K562 (cell line): ENCODE data around the gene FRAT2. TPM values are rescaled to one million over a fixed set of nuclear protein-coding genes. Genes with fewer than 3 reads are reported as not detected.

Source experiments
- ATAC-seq: fragments of 200-7000 bp; cut with Tn5 transposase; 3 replicates; pipeline ENCODE4 v1.9.1; 2020; ENCODE audit warnings: moderate library complexity
- BruUV-seq: library from RNA; stranded (reverse); fragments of 400-500 nt; replicated peaks from 2 replicates; lab custom pipeline; 2021; lab: Mats Ljungman, UMichigan
- CTCF ChIA-PET: fragments of 300-600 bp; formaldehyde crosslinking; extraction: SDS; loops from one replicate; lab custom pipeline; 2021; ENCODE audit warnings: low intra/inter-chr PET ratio; lab: Yijun Ruan, JAX
- POLR2A ChIA-PET: fragments of 300-600, 350-650 bp; sonication (Branson Sonifier 250); formaldehyde crosslinking; extraction: SDS; loops from one replicate; lab custom pipeline; 2021; ENCODE audit warnings: antibody characterized with exemption, inconsistent platforms; lab: Yijun Ruan, JAX
- DNase-seq, 4 experiments: peaks; one replicate each; pipeline versions ENCODE4 v3.0.0 to v3.0.0-alpha.2; 2011 to 2018; ENCODE audit warnings: low spot score in 3 of 4, mixed read lengths in 3 of 4; ENCODE audit errors: extremely low read depth in 1 of 4
- FAIRE-seq: peaks from 2 replicates; lab custom pipeline; 2011; peaks lifted over from hg19 to GRCh38; lab: Jason Lieb, UNC
- H2AFZ ChIP-seq: 2 replicates; pipeline ENCODE4 v1.6.0; 2011; ENCODE audit warnings: low read depth, low read length, control low read depth, inconsistent platforms
- H3K27ac ChIP-seq: fragments of 200-600 bp; 3 replicates; pipeline ENCODE4 v1.8.0; 2011; ENCODE audit warnings: low read depth, mild to moderate bottlenecking, control low read depth, inconsistent platforms, low read length, moderate library complexity, mixed read lengths; ENCODE audit errors: extremely low read depth
- H3K27me3 ChIP-seq, 2 experiments: fragments of 300-600 bp in 1 of 2; 2 replicates in 1 of 2; 3 replicates in 1 of 2; pipeline versions ENCODE4 v1.6.0 to v1.8.0; 2011; ENCODE audit warnings: inconsistent platforms in 2 of 2, low read length in 2 of 2, mild to moderate bottlenecking in 1 of 2, mixed read lengths in 1 of 2, moderate library complexity in 1 of 2; ENCODE audit not compliant: control insufficient read depth in 2 of 2, insufficient read depth in 2 of 2
- H3K36me3 ChIP-seq: fragments of 300-600 bp; 3 replicates; pipeline ENCODE4 v1.8.0; 2011; ENCODE audit warnings: mild to moderate bottlenecking, low read length, inconsistent platforms; ENCODE audit not compliant: control insufficient read depth, insufficient read depth
- H3K4me1 ChIP-seq, 2 experiments: fragments of 200-600 bp in 1 of 2; replicated peaks in 1 of 2; 2 replicates in 1 of 2; 3 replicates in 1 of 2; pipeline versions ENCODE4 v1.5.1 to v1.8.0; 2011; ENCODE audit warnings: inconsistent platforms in 2 of 2, low read length in 2 of 2, mild to moderate bottlenecking in 1 of 2, mixed read lengths in 1 of 2, moderate library complexity in 1 of 2; ENCODE audit not compliant: control insufficient read depth in 2 of 2, insufficient read depth in 2 of 2
- H3K4me2 ChIP-seq: 2 replicates; pipeline ENCODE4 v1.6.1; 2011; ENCODE audit warnings: low read length, control low read depth, inconsistent platforms, mixed read lengths; ENCODE audit not compliant: insufficient read depth
- H3K4me3 ChIP-seq: fragments of 200-600 bp; sonication (generic), shearing (Covaris generic); 2 replicates; pipeline ENCODE4 v1.5.1; 2016; ENCODE audit warnings: control low read depth, inconsistent platforms
- H3K79me2 ChIP-seq: fragments of 200-600 bp; 3 replicates; pipeline ENCODE4 v1.8.0; 2011; ENCODE audit warnings: low read length, inconsistent platforms; ENCODE audit not compliant: control insufficient read depth, insufficient read depth
- H3K9ac ChIP-seq, 2 experiments: 2 replicates each; pipeline versions ENCODE4 v1.6.0 to v1.6.1; 2011; ENCODE audit warnings: low read depth in 2 of 2, low read length in 2 of 2, control low read depth in 1 of 2, inconsistent platforms in 1 of 2, mild to moderate bottlenecking in 1 of 2, mixed read lengths in 1 of 2; ENCODE audit not compliant: insufficient read depth in 1 of 2
- H3K9me1 ChIP-seq: one replicate; pipeline ENCODE4 v1.6.0; 2011; ENCODE audit warnings: inconsistent platforms, mild to moderate bottlenecking, low read length, moderate library complexity; ENCODE audit not compliant: control insufficient read depth, insufficient read depth
- H3K9me3 ChIP-seq: replicated peaks from 2 replicates; pipeline ENCODE4 v1.5.1; 2011; ENCODE audit warnings: low read depth, low read length, inconsistent platforms; ENCODE audit not compliant: control insufficient read depth, insufficient read depth
- H4K20me1 ChIP-seq: replicated peaks from 2 replicates; pipeline ENCODE4 v1.6.1; 2011; ENCODE audit warnings: low read length, inconsistent platforms, mixed read lengths; ENCODE audit not compliant: control insufficient read depth, insufficient read depth
- AFF1 ChIP-seq, 2 experiments: fragments of 450-650 bp; IDR thresholded peaks; 2 replicates each; pipeline ENCODE4 v1.6.1; 2018; ENCODE audit warnings: mild to moderate bottlenecking in 2 of 2, low read depth in 1 of 2; ENCODE audit not compliant: partially characterized antibody in 2 of 2
- ATF4 ChIP-seq: fragments of 450-650 bp; formaldehyde crosslinking; IDR thresholded peaks from 2 replicates; pipeline ENCODE4 v1.4.0; 2022; ENCODE audit warnings: mild to moderate bottlenecking, moderate library complexity
- EGR1 ChIP-seq: fragments of 450-650 bp; conservative IDR thresholded peaks from 2 replicates; pipeline ENCODE4 v1.6.1; 2017; ENCODE audit warnings: mild to moderate bottlenecking
- PHF21A ChIP-seq: fragments of 450-650 bp; IDR thresholded peaks from 2 replicates; pipeline ENCODE4 v1.6.1; 2017; ENCODE audit warnings: low read depth, borderline replicate concordance
- SIRT6 ChIP-seq: IDR thresholded peaks from one replicate; pipeline ENCODE4 v1.6.1; 2012; ENCODE audit warnings: low read depth, mild to moderate bottlenecking, control low read depth, inconsistent platforms, low read length, moderate library complexity
- SP1 ChIP-seq: sonication (generic); formaldehyde crosslinking; IDR thresholded peaks from 2 replicates; pipeline ENCODE4 v1.8.1; 2022; ENCODE audit warnings: mild to moderate bottlenecking, missing genetic modification reagents
- SRSF7 ChIP-seq: fragments of 200-400 bp; formaldehyde crosslinking; optimal IDR thresholded peaks from 2 replicates; pipeline ENCODE3; 2017; ENCODE audit warnings: mild to moderate bottlenecking, low read depth, low read length
- U2AF2 ChIP-seq: fragments of 200-400 bp; formaldehyde crosslinking; optimal IDR thresholded peaks from 2 replicates; pipeline ENCODE3; 2017; ENCODE audit warnings: low read depth, mild to moderate bottlenecking, low read length
- ZNF699 ChIP-seq: fragments of 250-450 bp; sonication (Bioruptor Pico); IDR thresholded peaks from 2 replicates; pipeline ENCODE4 v1.8.0; 2021; ENCODE audit warnings: mild to moderate bottlenecking, moderate library complexity; ENCODE audit not compliant: insufficient replicate concordance
- WGBS: fragments of 100-300 bp; shearing (Covaris generic); methylation state at CpG from one replicate; pipeline ENCODE4 v1.1.6; 2016; ENCODE audit warnings: low coverage, mixed read lengths; ENCODE audit not compliant: insufficient coverage; ENCODE audit errors: missing lambda C conversion rate; 5-methylcytosine and 5-hydroxymethylcytosine counted together
- in situ Hi-C: fragments of 300-500 bp; cut with MboI; formaldehyde crosslinking; loops from 4 replicates; pipeline ENCODE4 v1.15.0; 2018; ENCODE audit warnings: inconsistent platforms, mixed read lengths
- intact Hi-C: fragments of 100-400 bp; cut with micrococcal nuclease; formaldehyde crosslinking; loops from 2 replicates; pipeline ENCODE4 v1.14.2; 2022
- polyA plus RNA-seq, 8 experiments: library from polyadenylated mRNA; depleted of rRNA in 4 of 8; stranded (reverse) in 5 of 8; unstranded in 3 of 8; fragments of >200 nt; fragmentation: Nextera tagmentation in 2 of 8; fragmentation: Illumina TruSeq in 1 of 8; extraction: Ambion mirVana in 2 of 8; extraction: Trizol in 1 of 8; gene quantifications; 2 replicates each; pipeline versions ENCODE4 v1.2.1 to v1.2.3, GENCODE V29; 2011 to 2014; ENCODE audit warnings: inconsistent platforms in 1 of 8, missing spikeins in 1 of 8
- total RNA-seq, 7 experiments: library from RNA; depleted of rRNA in 6 of 7; stranded (reverse); fragments of >200 nt in 6 of 7; fragmentation: Illumina TruSeq in 2 of 7; extraction: Trizol in 2 of 7; gene quantifications; 2 replicates each; pipeline versions ENCODE4 v1.2.1 to v1.2.3, GENCODE V29; 2011 to 2021; ENCODE audit warnings: low replicate concordance in 1 of 7
- TF ChIP-seq, protein P1 (sequence below), 2 experiments: IDR thresholded peaks; 2 replicates each; pipeline ENCODE4 v1.6.1; 2012; ENCODE audit warnings: improper control_type of control experiment in 2 of 2, low read depth in 2 of 2, low read length in 2 of 2, borderline replicate concordance in 1 of 2
- TF ChIP-seq, protein P2 (sequence below): fragments of 250-450 bp; sonication (Bioruptor Pico); IDR thresholded peaks from 2 replicates; pipeline ENCODE4 v1.5.1; 2021; ENCODE audit warnings: mild to moderate bottlenecking

FRAT2 gene
- total and polyA plus RNA-seq, 9 of the 15 experiments (the other 6 are each of a cell fraction or from before 2014, with no cell fraction given) = 4.3 to 31.7 (median 19.5) TPM

GRCh38 chr10:97336942-97337831 is 2.7 kb upstream of the FRAT2 start:
- Histone ChIP-seq H3K79me2 (peaks cover 19% of the 10 kb centered on the region), H3K27me3 (no peaks in the 10 kb centered on the region), H3K4me3 (no peak overlapping the region), H3K9me1 (no peaks in the 10 kb centered on the region), H3K27ac (no peak overlapping the region), H3K4me2 (no peak overlapping the region; the same call in 1 of the 2 replicates), H3K36me3 (peaks cover 11% of the 10 kb centered on the region; the same call in 1 of the 3 replicates), H2AFZ (peak overlapping the region; percentile 73), H3K9ac (peak overlapping the region in 1 of 2 experiments; percentile 43; a peak in 1 of 4 replicates), H4K20me1 (no peaks in the 10 kb centered on the region), H3K4me1 (peaks cover 3 to 22% of the 10 kb centered on the region in 2 experiments; a peak in 4 of 5 replicates), H3K9me3 (no peaks in the 10 kb centered on the region)
- ATAC-seq (no peak), FAIRE-seq (peak; percentile 63), DNase-seq (no peak)
- CTCF ChIA-PET = no interaction called here
- 39% methylated on average over 11 of the region's 11 CpGs for WGBS
- intact Hi-C loops = no loop called here
- POLR2A ChIA-PET = interaction anchor here (0.6 to 1.3 kb wide), 2 partner anchors 8 to 11 kb away, joined by 3 to 4 read pairs; no protein-coding TSS in a partner anchor
- no TSS peak for BruUV-seq
- in situ Hi-C loops = no loop called here
- TF ChIP-seq ZNF699 (no peak), ATF4 (CRISPR knock-in tag) (no peak), PHF21A (no peak), SRSF7 (no peak), EGR1 (no peak), AFF1 (IDR thresholded peaks at IDR 0.05; ENCODE audit: low read depth in 1 of 2, partially characterized antibody in 2 of 2) (no peak), SP1 (no peak), U2AF2 (no peak), SIRT6 (no peak)
- TF ChIP-seq, protein P1, sequence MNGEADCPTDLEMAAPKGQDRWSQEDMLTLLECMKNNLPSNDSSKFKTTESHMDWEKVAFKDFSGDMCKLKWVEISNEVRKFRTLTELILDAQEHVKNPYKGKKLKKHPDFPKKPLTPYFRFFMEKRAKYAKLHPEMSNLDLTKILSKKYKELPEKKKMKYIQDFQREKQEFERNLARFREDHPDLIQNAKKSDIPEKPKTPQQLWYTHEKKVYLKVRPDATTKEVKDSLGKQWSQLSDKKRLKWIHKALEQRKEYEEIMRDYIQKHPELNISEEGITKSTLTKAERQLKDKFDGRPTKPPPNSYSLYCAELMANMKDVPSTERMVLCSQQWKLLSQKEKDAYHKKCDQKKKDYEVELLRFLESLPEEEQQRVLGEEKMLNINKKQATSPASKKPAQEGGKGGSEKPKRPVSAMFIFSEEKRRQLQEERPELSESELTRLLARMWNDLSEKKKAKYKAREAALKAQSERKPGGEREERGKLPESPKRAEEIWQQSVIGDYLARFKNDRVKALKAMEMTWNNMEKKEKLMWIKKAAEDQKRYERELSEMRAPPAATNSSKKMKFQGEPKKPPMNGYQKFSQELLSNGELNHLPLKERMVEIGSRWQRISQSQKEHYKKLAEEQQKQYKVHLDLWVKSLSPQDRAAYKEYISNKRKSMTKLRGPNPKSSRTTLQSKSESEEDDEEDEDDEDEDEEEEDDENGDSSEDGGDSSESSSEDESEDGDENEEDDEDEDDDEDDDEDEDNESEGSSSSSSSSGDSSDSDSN (IDR thresholded peaks at IDR 0.05; ENCODE audit: borderline replicate concordance in 1 of 2, low read depth in 2 of 2, low read length in 2 of 2) = no peak
- TF ChIP-seq, protein P2, sequence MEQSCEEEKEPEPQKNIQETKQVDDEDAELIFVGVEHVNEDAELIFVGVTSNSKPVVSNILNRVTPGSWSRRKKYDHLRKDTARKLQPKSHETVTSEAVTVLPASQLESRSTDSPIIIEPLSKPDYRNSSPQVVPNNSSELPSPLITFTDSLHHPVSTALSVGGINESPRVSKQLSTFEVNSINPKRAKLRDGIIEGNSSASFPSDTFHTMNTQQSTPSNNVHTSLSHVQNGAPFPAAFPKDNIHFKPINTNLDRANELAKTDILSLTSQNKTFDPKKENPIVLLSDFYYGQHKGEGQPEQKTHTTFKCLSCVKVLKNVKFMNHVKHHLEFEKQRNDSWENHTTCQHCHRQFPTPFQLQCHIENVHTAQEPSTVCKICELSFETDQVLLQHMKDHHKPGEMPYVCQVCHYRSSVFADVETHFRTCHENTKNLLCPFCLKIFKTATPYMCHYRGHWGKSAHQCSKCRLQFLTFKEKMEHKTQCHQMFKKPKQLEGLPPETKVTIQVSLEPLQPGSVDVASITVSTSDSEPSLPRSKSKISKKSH (CRISPR knock-in tag) = no peak
